Lung (tissue), 12 donors: ENCODE results near the gene SIAH1. TPM values are rescaled to one million over a fixed set of nuclear protein-coding genes. Genes with fewer than 3 reads are reported as not detected.
"Not testable (repeated sequence)": the region's sequence is repeated elsewhere in the genome, so short reads cannot be mapped to it uniquely, and the experiment has no call there.

Source experiments
- ATAC-seq: fragments of 200-7000 bp; cut with Tn5 transposase; one replicate; pipeline ENCODE4 v1.9.1; 2020; ENCODE audit warnings: moderate number of reproducible peaks; ENCODE audit not compliant: insufficient read depth, low FRiP score
- DNase-seq, 3 donors: peaks; one replicate each; pipeline ENCODE4 v3.0.0-alpha.2; 2013 to 2017
- H3K27ac ChIP-seq, 2 donors: one replicate each; pipeline ENCODE4 v1.5.1; 2013; ENCODE audit warnings: mild to moderate bottlenecking in 2 of 2, moderate library complexity in 2 of 2, control low read depth in 1 of 2, inconsistent platforms in 1 of 2, low read depth in 1 of 2, low read length in 1 of 2
- H3K27me3 ChIP-seq, 3 donors: one replicate each; pipeline ENCODE4 v1.5.1; 2013; ENCODE audit warnings: low read length in 2 of 3; ENCODE audit not compliant: control insufficient read depth in 3 of 3, insufficient read depth in 3 of 3
- H3K36me3 ChIP-seq, 4 donors: one replicate each; pipeline ENCODE4 v1.5.1; 2013; ENCODE audit warnings: low read length in 4 of 4, mild to moderate bottlenecking in 1 of 4, moderate library complexity in 1 of 4; ENCODE audit not compliant: control insufficient read depth in 4 of 4, insufficient read depth in 4 of 4
- H3K4me1 ChIP-seq, 5 donors: one replicate each; pipeline ENCODE4 v1.5.1; 2013; ENCODE audit warnings: low read length in 5 of 5, mild to moderate bottlenecking in 2 of 5, moderate library complexity in 1 of 5; ENCODE audit not compliant: control insufficient read depth in 5 of 5, insufficient read depth in 5 of 5
- H3K4me3 ChIP-seq: one replicate; pipeline ENCODE4 v1.5.1; 2013; ENCODE audit warnings: mild to moderate bottlenecking, control low read depth, moderate library complexity
- H3K9ac ChIP-seq, 2 donors: one replicate each; pipeline ENCODE4 v1.5.1; 2013; ENCODE audit warnings: low read length in 2 of 2, control low read depth in 1 of 2; ENCODE audit not compliant: insufficient read depth in 1 of 2
- H3K9me3 ChIP-seq, 4 donors: one replicate each; pipeline ENCODE4 v1.5.1; 2013; ENCODE audit warnings: low read length in 3 of 4, mild to moderate bottlenecking in 1 of 4, moderate library complexity in 1 of 4; ENCODE audit not compliant: control insufficient read depth in 4 of 4, insufficient read depth in 3 of 4
- CTCF ChIP-seq: IDR thresholded peaks from 2 replicates; pipeline ENCODE4 v1.5.1; 2012; ENCODE audit warnings: mild to moderate bottlenecking; ENCODE audit errors: control extremely low read depth, extremely low read depth
- WGBS, 2 donors: extraction: QIAGEN DNeasy Blood & Tissue Kit; methylation state at CpG; one replicate each; pipeline ENCODE4 v1.1.7; 2013; 5-methylcytosine and 5-hydroxymethylcytosine counted together
- polyA plus RNA-seq, 2 donors: library from polyadenylated mRNA; stranded (reverse); fragments of 200-250 nt; gene quantifications; one replicate each; pipeline ENCODE4 v1.2.1, GENCODE V29; 2013
- total RNA-seq, 2 donors: library from RNA; depleted of rRNA in 1 of 2; stranded (reverse); fragments of >200 nt in 1 of 2; gene quantifications; one replicate each; pipeline ENCODE4 v1.2.1, GENCODE V29; 2014 to 2021
- donor health status: control.
- donor health status: control.
- donor health status: Bipolar disorder and iron deficiency.
- donor health status: healthy.
- donor health status: DM: yes; HTN: yes; CAD: no.

Gene SIAH1
- total and polyA plus RNA-seq, 4 donors, result 15.6 to 53.2 (median 19.2) TPM

DNA sequence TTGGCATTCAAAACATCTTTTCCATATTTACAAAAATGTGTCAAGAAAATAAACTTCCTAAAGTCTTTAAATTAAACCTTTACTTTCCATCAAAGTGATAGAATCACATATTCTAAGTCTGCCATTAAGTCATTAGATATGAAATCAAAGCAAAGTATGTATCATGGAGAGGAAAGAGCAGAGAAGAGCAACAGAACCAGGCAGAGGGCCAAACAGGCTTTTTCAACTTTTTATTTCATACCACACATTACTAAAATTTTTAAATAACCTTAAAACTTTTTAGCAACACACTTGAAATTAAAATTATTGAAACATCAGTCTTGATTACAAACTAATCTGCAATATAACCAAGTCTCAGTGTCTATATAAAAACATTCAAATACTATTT, 13.8 kb downstream of the SIAH1 start:
- H3K4me1 ChIP-seq, result peaks cover 9 to 47% (median 34%) of the 10 kb centered on the region in 5 donors
- no peaks in the 10 kb centered on the region for H3K27me3 ChIP-seq
- no peak overlapping the region for H3K4me3 ChIP-seq
- ATAC-seq (no peak), DNase-seq (peak in 1 of 3 donors; percentile 27)
- no peaks in the 10 kb centered on the region for H3K9me3 ChIP-seq
- H3K27ac ChIP-seq, result no peak overlapping the region
- H3K36me3 ChIP-seq, result no peaks in the 10 kb centered on the region
- TF ChIP-seq CTCF, result no peak
- H3K9ac ChIP-seq, result no peak overlapping the region

GRCh38 chr16:48370668-48371392, 14.4 kb downstream of the SIAH1 start:
- not testable (repeated sequence) for H3K36me3 ChIP-seq, H3K27me3 ChIP-seq, DNase-seq, H3K4me3 ChIP-seq, ATAC-seq, H3K9ac ChIP-seq, H3K9me3 ChIP-seq
- Histone ChIP-seq H3K4me1 (peaks cover 9 to 50% (median 32%) of the 10 kb centered on the region in 5 donors), H3K27ac (peak overlapping the region in 1 of 2 donors; percentile 28)
- 89 to 92% methylated on average over 18 of the region's 18 CpGs for WGBS, 2 donors

- Histone ChIP-seq H3K27me3 (no peaks in the 10 kb centered on the region), H3K4me1 (peaks cover 12 to 52% (median 29%) of the 10 kb centered on the region in 5 donors), H3K4me3 (no peak overlapping the region), H3K36me3 (no peaks in the 10 kb centered on the region), H3K9me3 (no peaks in the 10 kb centered on the region), H3K9ac (no peak overlapping the region), H3K27ac (peak overlapping the region in 1 of 2 donors; percentile 16)
- no peak for ATAC-seq
- WGBS, 2 donors, result 96% methylated on average over 8 of the region's 8 CpGs
- TF ChIP-seq CTCF, result no peak
- DNase-seq, result no peak
These were observed 15.0 kb downstream of the SIAH1 start for GRCh38 chr16:48370229-48370628.

GRCh38 chr16:48369765-48370164, 15.4 kb downstream of the SIAH1 start:
- Histone ChIP-seq H3K27ac (peak overlapping the region in 1 of 2 donors; percentile 16), H3K4me1 (peaks cover 14 to 49% (median 29%) of the 10 kb centered on the region in 5 donors)
- DNase-seq, result no peak

More at GRCh38 chr16:48369765-48370164, 15.4 kb downstream of the SIAH1 start:
- no peaks in the 10 kb centered on the region for H3K9me3 ChIP-seq
- ATAC-seq, result no peak
- 59 to 74% methylated on average over 1 of the region's 1 CpG for WGBS, 2 donors
- no peaks in the 10 kb centered on the region for H3K36me3 ChIP-seq
- H3K9ac ChIP-seq, result no peak overlapping the region
- no peak overlapping the region for H3K4me3 ChIP-seq
- TF ChIP-seq CTCF, result no peak
- H3K27me3 ChIP-seq, result no peaks in the 10 kb centered on the region
